Stimulated activated CD4-positive, alpha-beta T cell treated with anti-CD3 and anti-CD28 coated beads, Interleukin-15, amount 100 ng/mL, for 24 hours (primary cell): Measurements from ENCODE around the gene NUP214.
"Not testable (repeated sequence)": the region's sequence is repeated elsewhere in the genome, so short reads cannot be mapped to it uniquely, and the experiment has no call there.

Experiments
- DNase-seq: peaks from one replicate; pipeline ENCODE4 v3.0.0-alpha.2; 2020

NUP214 gene

GRCh38 chr9:131235480-131235851 is 110.1 kb downstream of the NUP214 start:
- no peak for DNase-seq

- no peak for DNase-seq
These were observed 110.8 kb downstream of the NUP214 start for GRCh38 chr9:131236161-131236560.

GRCh38 chr9:131236761-131237160 is 111.4 kb downstream of the NUP214 start:
- DNase-seq: no peak

- DNase-seq: no peak
These were observed 111.9 kb downstream of the NUP214 start for GRCh38 chr9:131237291-131237690.

GRCh38 chr9:131237931-131238401 is 112.6 kb downstream of the NUP214 start:
- DNase-seq: peak; percentile 93

- DNase-seq: no peak
These were observed 113.1 kb downstream of the NUP214 start for GRCh38 chr9:131238402-131239021.

GRCh38 chr9:131239161-131239975 is 114.0 kb downstream of the NUP214 start:
- no peak for DNase-seq

- no peak for DNase-seq
These were observed 114.9 kb downstream of the NUP214 start for GRCh38 chr9:131240047-131240921.

GRCh38 chr9:131244331-131244730 is 118.9 kb downstream of the NUP214 start:
- DNase-seq: not testable (repeated sequence)

- DNase-seq: no peak
These were observed 121.2 kb downstream of the NUP214 start for GRCh38 chr9:131246618-131247017.

- no peak for DNase-seq
These were observed 126.7 kb downstream of the NUP214 start for GRCh38 chr9:131252120-131252519.

GRCh38 chr9:131253891-131254491 is 128.6 kb downstream of the NUP214 start:
- no peak for DNase-seq

- DNase-seq: no peak
These were observed 129.2 kb downstream of the NUP214 start for GRCh38 chr9:131254626-131255025.

- no peak for DNase-seq
These were observed 130.4 kb downstream of the NUP214 start for GRCh38 chr9:131255676-131256197.

GRCh38 chr9:131257266-131258025 is 132.1 kb downstream of the NUP214 start:
- no peak for DNase-seq

GRCh38 chr9:131258186-131258585 is 132.8 kb downstream of the NUP214 start:
- no peak for DNase-seq

- no peak for DNase-seq
These were observed 133.5 kb downstream of the NUP214 start for GRCh38 chr9:131258698-131259431.

GRCh38 chr9:131259432-131259898 is 134.1 kb downstream of the NUP214 start:
- no peak for DNase-seq

- no peak for DNase-seq
These were observed 134.7 kb downstream of the NUP214 start for GRCh38 chr9:131259916-131260597.

GRCh38 chr9:131260751-131261452 is 135.5 kb downstream of the NUP214 start:
- DNase-seq: no peak
